GM12878 (cell line): ENCODE data around the gene NDRG4.

Experiments used
- CHD2 ChIP-seq: IDR thresholded peaks from 2 replicates; pipeline ENCODE4 v1.6.1; 2011; ENCODE audit warnings: low read depth, low read length, improper control_type of control experiment, borderline replicate concordance
- MEF2A ChIP-seq: IDR thresholded peaks from 2 replicates; pipeline ENCODE4 v1.6.1; 2011; ENCODE audit warnings: low read depth, mild to moderate bottlenecking, low read length, moderate library complexity; ENCODE audit not compliant: insufficient read depth
- PAX5 ChIP-seq: IDR thresholded peaks from 2 replicates; pipeline ENCODE4 v1.6.1; 2011; ENCODE audit warnings: low read depth, low read length, borderline replicate concordance
- SIN3A ChIP-seq: IDR thresholded peaks from 2 replicates; pipeline ENCODE4 v1.6.1; 2012; ENCODE audit warnings: low read depth, low read length, improper control_type of control experiment
- TF ChIP-seq, protein P1 (sequence below), 3 experiments: IDR thresholded peaks in 2 of 3; conservative IDR thresholded peaks in 1 of 3; 2 replicates each; pipeline ENCODE4 v1.5.1; 2011; ENCODE audit warnings: low read depth in 3 of 3, low read length in 3 of 3, mild to moderate bottlenecking in 3 of 3, control low read depth in 2 of 3, moderate library complexity in 2 of 3, inconsistent platforms in 1 of 3, mixed read lengths in 1 of 3; ENCODE audit not compliant: control insufficient read depth in 2 of 3, insufficient read depth in 1 of 3; ENCODE audit errors: extremely low read depth in 1 of 3

DNA sequence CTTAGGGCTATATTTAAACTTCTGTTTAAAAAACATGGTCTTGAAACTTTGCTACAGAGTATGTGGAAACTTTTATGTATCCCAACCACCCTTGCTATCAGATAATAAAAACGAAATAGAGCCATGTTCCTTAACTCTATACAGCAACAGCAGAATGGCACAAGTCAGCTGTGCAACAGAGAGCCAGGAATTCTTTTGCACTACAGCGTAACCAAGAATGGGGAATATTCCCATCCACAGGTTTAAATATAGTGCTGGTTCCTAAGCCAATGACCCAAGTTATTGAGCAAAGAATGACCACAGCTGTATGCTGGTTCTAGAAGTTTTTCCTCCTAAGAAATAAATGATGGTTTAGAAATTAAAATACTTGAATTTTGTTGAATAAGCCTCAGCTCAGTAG lies 48.4 kb downstream of the NDRG4 start:
- TF ChIP-seq SIN3A (no peak), PAX5 (no peak), CHD2 (no peak), MEF2A (no peak)
- TF ChIP-seq, protein P1, sequence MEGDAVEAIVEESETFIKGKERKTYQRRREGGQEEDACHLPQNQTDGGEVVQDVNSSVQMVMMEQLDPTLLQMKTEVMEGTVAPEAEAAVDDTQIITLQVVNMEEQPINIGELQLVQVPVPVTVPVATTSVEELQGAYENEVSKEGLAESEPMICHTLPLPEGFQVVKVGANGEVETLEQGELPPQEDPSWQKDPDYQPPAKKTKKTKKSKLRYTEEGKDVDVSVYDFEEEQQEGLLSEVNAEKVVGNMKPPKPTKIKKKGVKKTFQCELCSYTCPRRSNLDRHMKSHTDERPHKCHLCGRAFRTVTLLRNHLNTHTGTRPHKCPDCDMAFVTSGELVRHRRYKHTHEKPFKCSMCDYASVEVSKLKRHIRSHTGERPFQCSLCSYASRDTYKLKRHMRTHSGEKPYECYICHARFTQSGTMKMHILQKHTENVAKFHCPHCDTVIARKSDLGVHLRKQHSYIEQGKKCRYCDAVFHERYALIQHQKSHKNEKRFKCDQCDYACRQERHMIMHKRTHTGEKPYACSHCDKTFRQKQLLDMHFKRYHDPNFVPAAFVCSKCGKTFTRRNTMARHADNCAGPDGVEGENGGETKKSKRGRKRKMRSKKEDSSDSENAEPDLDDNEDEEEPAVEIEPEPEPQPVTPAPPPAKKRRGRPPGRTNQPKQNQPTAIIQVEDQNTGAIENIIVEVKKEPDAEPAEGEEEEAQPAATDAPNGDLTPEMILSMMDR (IDR thresholded peaks at IDR 0.05 in 2 of 3, conservative IDR thresholded peaks at IDR 0.05 in 1 of 3; ENCODE audit: control insufficient read depth in 2 of 3, extremely low read depth in 1 of 3, insufficient read depth in 1 of 3, low read depth in 3 of 3, low read length in 3 of 3) = no peak
